ENCODE data around the gene APOO.

Gene APOO

DNA sequence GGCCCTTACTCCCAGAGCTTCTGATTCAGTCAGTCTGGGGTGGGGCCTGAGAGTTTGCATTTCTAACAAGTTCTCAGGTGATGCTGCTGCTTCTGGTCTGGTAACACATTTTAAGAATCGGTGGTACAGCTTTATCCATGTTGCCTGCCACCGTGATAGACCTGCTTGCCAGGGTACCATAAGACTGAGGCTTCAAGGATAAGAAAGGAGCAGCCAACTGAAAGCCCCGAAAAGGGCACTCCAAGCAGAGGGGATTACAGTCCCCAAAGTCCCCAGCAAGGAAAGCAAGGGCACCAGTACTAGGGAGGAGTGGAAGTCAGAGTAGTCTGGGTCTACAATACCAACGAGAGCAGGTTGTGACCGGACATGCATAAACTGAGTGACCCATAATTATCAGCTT, 49.8 kb downstream of the APOO start:
- DNase-seq = no peak

DNA sequence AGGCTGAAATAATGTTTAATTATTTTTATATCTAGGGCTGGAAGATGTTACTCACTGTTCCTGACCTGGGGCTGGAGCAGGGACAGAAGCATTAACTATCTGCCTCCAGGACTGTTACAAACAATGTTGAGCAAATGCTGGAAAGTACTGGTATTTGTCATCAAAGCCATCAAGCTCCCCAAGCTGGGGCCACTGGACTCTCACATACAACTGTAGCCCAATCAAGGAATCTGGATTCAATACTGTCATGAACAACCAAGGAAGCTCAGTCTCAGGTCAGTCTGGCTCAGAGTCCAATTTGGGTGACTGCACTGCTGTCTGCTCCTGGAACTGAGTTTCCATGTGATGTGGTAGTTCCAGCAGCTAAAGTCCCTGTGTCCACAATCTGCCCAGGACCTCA, 50.4 kb downstream of the APOO start:
- no peak for DNase-seq

DNA sequence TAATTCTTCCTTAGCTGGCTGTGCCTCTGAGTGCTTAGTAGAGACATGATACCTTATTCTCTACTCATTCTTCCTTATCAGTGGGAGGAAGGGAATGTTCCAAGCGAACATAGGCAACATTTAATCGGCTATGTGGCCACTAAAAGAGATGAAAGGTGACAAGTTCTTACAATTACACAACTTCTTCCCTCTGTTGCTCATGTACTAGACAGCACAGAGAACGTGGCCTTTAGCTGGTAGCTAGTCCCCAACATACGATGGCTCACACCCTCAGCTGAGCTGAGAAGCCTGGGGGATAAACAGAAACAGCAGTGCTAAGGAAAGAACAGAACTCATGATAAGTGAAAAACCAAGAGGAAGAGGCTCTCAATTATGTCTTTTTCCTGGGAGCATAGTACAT, 52.2 kb downstream of the APOO start:
- no peak for DNase-seq

GRCh38 chrX:23854945-23855344, 52.8 kb downstream of the APOO start:
- DNase-seq = no peak

DNA sequence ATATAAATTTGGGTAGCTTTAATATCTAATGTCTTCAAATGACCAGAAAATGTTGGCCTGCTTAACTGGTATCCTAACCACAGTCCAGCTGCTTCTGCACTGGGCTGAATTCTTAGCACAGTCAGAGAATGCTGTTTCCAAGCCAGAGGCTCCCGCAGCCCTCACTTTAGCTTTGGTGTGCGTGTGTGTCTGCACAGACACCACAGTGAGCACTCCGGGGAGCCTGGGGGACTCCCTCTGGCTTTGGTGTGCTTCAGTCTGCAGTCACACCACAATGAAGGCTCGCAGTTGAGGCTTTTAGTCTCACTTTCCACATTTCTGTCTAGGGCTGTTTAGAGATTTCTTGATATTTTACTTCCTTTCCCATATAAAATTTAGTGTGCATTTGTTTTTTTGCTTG, 53.6 kb downstream of the APOO start:
- DNase-seq = no peak

- no peak for DNase-seq
Measured at GRCh38 chrX:23851544-23851943, 56.2 kb downstream of the APOO start.

GRCh38 chrX:23849241-23849640, 58.5 kb downstream of the APOO start:
- DNase-seq = no peak

DNA sequence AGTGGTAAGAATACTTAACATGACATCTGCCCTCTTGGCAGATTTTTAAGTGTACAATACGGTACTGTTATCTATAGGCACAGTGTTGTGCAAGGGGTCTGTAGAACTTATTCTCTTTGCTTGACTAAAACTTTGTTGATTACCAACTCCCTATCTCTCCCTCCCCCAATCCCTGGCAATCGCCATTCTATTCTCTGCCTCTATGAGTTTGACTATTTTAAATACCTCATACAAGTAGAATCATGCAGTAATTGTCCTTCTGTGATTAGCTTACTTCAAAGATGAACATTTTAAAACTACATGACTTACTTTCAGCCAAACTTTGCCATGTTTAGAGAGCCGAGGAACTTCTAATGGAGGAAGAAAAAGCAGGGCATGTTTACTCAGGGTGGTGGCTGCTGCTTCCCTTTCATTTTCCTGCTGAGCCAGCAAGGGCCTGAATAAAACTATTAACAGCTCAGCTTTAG, 62.4 kb downstream of the APOO start:
- DNase-seq = no peak

GRCh38 chrX:23844502-23845138, 63.1 kb downstream of the APOO start:
- DNase-seq = no peak

GRCh38 chrX:23841847-23842522, 65.8 kb downstream of the APOO start:
- DNase-seq = no peak

GRCh38 chrX:23840674-23841073, 67.1 kb downstream of the APOO start:
- DNase-seq = no peak

DNA sequence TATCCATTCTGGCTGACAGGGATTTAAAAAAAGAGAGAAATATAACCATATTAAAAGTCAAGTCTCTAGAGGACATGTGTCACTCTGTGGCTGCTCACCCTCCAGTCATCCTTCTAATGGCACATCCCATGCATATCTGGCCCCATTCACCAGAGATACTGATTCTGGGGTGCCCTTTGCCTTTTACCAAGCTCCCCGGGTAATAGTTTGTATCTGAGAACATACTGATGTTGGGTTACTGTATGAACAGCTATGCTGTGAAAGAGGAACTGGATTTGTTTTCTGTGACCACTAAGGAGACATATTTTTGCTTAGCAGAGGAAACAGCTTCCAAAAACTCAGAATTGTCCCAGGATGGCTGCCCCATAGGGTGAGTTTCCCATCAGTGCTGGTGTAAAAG, 68.8 kb downstream of the APOO start:
- no peak for DNase-seq

DNA sequence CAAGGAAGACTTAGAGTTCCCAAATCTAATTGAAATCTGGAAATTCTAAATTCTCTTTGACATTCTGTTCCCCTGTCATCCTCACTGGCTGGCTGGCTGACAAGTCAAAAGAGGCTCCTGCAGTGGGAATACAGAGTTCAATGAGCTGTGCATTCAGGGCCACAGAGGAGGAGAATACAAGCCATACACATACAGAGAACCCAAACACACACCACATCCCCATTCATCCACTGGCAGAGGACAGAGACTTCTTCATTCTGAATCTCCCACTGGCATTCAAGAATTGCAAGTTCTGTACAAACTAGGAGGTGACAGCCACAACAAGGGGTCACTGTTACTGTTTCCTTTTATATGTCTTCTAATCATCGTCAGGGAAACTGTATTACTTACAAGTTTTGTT, 75.0 kb downstream of the APOO start:
- no peak for DNase-seq

DNA sequence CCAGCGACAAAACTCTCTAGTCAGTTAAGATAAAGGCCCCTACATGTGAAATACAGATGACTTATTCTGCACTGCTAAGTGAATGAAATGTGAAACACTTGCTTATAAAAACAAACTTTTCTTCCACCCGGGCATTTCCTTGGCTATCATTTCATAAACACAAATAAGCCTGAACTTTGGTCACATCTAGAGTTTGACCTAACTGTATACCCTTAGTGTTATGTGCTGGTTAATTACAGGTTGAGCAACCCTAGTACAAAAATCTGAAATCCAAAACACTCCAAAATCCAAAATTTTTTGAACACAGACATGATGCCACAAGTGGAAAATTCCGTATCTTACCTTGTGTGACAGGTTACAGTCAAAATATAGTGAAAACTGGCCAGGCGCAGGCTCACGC, 78.9 kb downstream of the APOO start:
- no peak for DNase-seq

DNA sequence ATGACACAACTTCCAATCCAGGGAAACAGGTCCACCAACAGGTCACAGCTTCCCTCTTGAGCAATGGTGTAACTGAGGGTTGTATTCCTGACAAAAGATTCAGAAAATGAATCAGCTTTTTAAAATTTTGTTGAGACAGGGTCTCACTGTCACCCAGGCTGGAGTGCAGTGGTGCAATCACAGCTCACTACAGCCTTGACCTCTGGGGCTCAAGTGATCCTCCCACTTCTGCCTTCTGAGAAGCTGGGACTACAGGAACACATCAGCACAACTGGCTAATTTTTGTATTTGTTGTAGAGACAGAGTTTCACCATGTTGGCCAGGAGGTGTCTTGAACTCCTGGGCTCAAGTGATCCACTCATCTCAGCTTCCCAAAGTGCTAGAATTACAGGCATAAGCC, 81.1 kb downstream of the APOO start:
- no peak for DNase-seq

DNA sequence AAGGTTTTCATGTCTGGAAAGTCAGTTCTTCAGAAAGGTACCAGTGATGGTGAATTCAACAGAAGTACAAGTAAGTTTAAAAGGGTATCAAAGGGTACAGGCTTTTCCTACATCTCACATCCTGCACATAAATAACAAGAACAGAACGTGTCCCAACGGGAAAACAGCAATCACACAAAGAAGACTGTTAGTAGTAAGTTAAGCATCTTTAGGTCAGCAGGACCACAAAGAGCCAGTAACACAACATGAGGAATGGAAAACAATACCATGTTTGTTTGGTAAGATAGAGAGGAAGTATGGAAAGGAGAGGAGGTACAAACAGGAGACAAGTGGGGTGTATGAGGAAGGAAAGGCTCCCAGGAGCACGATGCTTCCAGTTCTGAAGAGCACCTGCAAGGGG, 81.5 kb downstream of the APOO start:
- no peak for DNase-seq

DNA sequence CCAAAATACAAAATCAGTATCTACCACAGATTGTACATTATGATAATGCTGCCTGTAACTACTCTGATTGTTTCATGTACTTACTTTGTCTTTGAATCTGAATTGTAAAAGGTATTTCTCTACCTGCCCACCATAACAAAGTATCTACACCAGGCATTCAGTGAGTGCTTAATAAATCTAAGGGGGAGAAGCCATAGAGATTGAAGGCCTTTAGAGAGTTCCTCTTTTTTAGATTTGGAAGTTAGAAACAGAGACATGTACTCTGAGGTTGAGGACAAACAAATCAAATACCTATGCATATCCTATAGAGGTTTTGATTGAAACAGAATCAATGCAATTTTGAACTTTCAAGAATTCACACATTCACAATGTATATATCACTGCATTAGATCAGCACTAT, 82.1 kb downstream of the APOO start:
- no peak for DNase-seq

DNA sequence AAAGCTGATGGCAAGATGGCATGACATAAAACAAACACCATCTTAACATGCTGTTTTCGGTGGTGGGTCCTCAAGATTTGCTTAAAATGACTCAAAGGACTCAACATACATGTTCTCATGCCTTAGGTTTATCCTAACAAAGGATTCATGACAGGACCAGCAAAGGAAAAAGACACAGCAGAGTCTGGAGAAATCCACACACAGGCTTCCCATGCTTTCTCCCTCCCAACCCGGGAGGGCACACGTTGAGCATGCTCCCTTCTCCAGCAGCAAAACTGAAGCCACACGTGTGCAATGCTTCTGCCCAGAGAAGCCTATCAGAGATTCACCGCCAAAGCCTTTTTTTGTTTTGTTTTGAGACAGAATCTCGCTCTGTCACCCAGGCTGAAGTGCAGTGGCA, 84.9 kb downstream of the APOO start:
- no peak for DNase-seq

GRCh38 chrX:23822397-23822796, 85.3 kb downstream of the APOO start:
- no peak for DNase-seq

GRCh38 chrX:23821847-23822246, 85.9 kb downstream of the APOO start:
- DNase-seq = no peak

DNA sequence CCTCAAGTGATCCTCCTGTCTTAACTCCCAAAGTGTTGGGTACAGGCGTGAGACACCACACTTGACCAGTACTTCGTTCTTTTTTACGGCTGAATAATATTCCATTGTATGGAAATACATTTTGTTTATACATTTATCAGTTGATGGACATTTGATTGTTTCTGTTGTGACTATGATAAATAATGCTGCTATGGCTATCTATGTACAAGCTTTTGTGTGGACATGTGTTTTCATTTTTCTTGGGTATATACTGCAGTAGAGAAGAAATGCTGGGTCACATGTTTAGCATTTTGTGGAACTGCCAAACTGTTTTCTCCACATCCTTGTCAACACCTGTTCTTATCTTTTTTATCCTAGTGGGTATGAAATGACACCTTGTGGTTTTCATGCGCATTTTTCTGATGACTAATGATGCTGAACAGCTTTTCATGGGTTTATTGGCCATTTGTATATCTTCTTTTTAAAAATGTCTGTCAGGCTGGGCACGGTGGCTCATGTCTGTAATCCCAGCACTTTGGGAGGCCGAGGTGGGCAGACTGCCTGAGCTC, 87.4 kb downstream of the APOO start:
- no peak for DNase-seq

- no peak for DNase-seq
Measured at GRCh38 chrX:23819385-23820234, 88.1 kb downstream of the APOO start.

- DNase-seq = no peak
Measured at GRCh38 chrX:23817979-23818336, 89.8 kb downstream of the APOO start.

DNA sequence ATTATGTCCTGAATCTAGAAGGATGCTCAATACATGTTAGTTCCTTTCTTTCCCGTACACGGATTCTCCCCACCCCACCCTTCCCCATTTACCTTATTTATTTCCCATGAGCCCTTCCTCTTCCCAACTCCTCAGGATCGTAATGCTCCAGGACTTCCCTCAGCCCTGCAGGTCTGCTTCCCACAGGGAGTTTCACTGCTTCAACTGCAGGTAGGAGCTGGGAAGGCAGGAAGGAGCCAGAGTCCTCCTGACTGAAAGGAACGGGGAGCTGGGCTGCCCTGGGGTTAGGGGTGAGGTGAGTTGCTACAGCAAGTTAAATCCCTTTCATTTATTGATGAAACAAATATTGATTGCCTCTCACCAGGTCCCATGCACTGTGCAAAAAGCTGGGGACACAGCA, 91.6 kb downstream of the APOO start:
- DNase-seq = no peak
